GM12891 (cell line): Measurements from ENCODE around the gene GPR15.

ENCODE experiments used
- DNase-seq: peaks from one replicate; pipeline ENCODE4 v3.0.0; 2011; ENCODE audit warnings: low spot score; ENCODE audit not compliant: insufficient read length
- FAIRE-seq: peaks from 2 replicates; lab custom pipeline; 2011; peaks lifted over from hg19 to GRCh38; lab: Jason Lieb, UNC
- PAX5 ChIP-seq: IDR thresholded peaks from 2 replicates; pipeline ENCODE4 v1.6.1; 2011; ENCODE audit warnings: low read length, moderate library complexity, mild to moderate bottlenecking; ENCODE audit not compliant: insufficient read depth, severe bottlenecking
- POLR2A ChIP-seq: IDR thresholded peaks from 2 replicates; pipeline ENCODE4 v1.6.1; 2011; ENCODE audit warnings: low read depth, low read length, control low read depth
- POLR2AphosphoS5 ChIP-seq: IDR thresholded peaks from 2 replicates; pipeline ENCODE4 v1.6.1; 2011; ENCODE audit warnings: low read depth, low read length, control low read depth
- POU2F2 ChIP-seq: IDR thresholded peaks from 2 replicates; pipeline ENCODE4 v1.6.1; 2011; ENCODE audit warnings: low read depth, mild to moderate bottlenecking, control low read depth, low read length, moderate library complexity
- SPI1 ChIP-seq: IDR thresholded peaks from 2 replicates; pipeline ENCODE4 v1.6.1; 2011; ENCODE audit warnings: low read depth, low read length, control low read depth
- TAF1 ChIP-seq: IDR thresholded peaks from 2 replicates; pipeline ENCODE4 v1.6.1; 2011; ENCODE audit warnings: low read depth, low read length, control low read depth

The GPR15 gene

GRCh38 chr3:98581474-98581873, 49.7 kb downstream of the GPR15 start:
- TF ChIP-seq POU2F2: no peak
- TF ChIP-seq POLR2AphosphoS5: no peak
- no peak for TF ChIP-seq POLR2A
- no peak for TF ChIP-seq SPI1
- no peak for TF ChIP-seq TAF1
- no peak for TF ChIP-seq PAX5
- FAIRE-seq (no peak), DNase-seq (no peak)

GRCh38 chr3:98582042-98582441, 50.3 kb downstream of the GPR15 start:
- FAIRE-seq (no peak), DNase-seq (no peak)
- TF ChIP-seq PAX5 (no peak), POLR2AphosphoS5 (no peak), POLR2A (no peak), TAF1 (no peak), POU2F2 (no peak)

GRCh38 chr3:98583766-98584165, 52.0 kb downstream of the GPR15 start:
- FAIRE-seq: no peak
- no peak for DNase-seq
- no peak for TF ChIP-seq POU2F2
- TF ChIP-seq PAX5: no peak
- TF ChIP-seq SPI1: no peak
- no peak for TF ChIP-seq POLR2AphosphoS5
